NB4 (cell line): ENCODE data around the gene DCUN1D1.

Experiments used
- DNase-seq: peaks from one replicate; pipeline ENCODE4 v3.0.0; 2010; ENCODE audit warnings: low read depth
- H3K4me3 ChIP-seq: one replicate; pipeline ENCODE4 v1.5.1; 2011; ENCODE audit warnings: mild to moderate bottlenecking, low read depth, low read length, moderate library complexity
- MYC ChIP-seq: IDR thresholded peaks from 2 replicates; pipeline ENCODE4 v1.6.1; 2011; ENCODE audit warnings: low read depth, low read length
- POLR2A ChIP-seq: IDR thresholded peaks from 2 replicates; pipeline ENCODE4 v1.6.1; 2011; ENCODE audit warnings: mild to moderate bottlenecking; ENCODE audit not compliant: insufficient read length; ENCODE audit errors: extremely low read depth
- TF ChIP-seq, protein P1 (sequence below): IDR thresholded peaks from one replicate; pipeline ENCODE4 v1.5.1; 2012; ENCODE audit warnings: low read depth, low read length
- TF ChIP-seq, protein P2 (sequence below): IDR thresholded peaks from 2 replicates; pipeline ENCODE4 v1.6.1; 2011; ENCODE audit warnings: low read depth, low read length

The DCUN1D1 gene

GRCh38 chr3:182935803-182936202, 44.5 kb downstream of the DCUN1D1 start:
- no peak for DNase-seq
- TF ChIP-seq, protein P1, sequence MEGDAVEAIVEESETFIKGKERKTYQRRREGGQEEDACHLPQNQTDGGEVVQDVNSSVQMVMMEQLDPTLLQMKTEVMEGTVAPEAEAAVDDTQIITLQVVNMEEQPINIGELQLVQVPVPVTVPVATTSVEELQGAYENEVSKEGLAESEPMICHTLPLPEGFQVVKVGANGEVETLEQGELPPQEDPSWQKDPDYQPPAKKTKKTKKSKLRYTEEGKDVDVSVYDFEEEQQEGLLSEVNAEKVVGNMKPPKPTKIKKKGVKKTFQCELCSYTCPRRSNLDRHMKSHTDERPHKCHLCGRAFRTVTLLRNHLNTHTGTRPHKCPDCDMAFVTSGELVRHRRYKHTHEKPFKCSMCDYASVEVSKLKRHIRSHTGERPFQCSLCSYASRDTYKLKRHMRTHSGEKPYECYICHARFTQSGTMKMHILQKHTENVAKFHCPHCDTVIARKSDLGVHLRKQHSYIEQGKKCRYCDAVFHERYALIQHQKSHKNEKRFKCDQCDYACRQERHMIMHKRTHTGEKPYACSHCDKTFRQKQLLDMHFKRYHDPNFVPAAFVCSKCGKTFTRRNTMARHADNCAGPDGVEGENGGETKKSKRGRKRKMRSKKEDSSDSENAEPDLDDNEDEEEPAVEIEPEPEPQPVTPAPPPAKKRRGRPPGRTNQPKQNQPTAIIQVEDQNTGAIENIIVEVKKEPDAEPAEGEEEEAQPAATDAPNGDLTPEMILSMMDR = no peak
- TF ChIP-seq, protein P2, sequence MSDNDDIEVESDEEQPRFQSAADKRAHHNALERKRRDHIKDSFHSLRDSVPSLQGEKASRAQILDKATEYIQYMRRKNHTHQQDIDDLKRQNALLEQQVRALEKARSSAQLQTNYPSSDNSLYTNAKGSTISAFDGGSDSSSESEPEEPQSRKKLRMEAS = no peak
- TF ChIP-seq POLR2A = no peak
- TF ChIP-seq MYC = no peak

DNA sequence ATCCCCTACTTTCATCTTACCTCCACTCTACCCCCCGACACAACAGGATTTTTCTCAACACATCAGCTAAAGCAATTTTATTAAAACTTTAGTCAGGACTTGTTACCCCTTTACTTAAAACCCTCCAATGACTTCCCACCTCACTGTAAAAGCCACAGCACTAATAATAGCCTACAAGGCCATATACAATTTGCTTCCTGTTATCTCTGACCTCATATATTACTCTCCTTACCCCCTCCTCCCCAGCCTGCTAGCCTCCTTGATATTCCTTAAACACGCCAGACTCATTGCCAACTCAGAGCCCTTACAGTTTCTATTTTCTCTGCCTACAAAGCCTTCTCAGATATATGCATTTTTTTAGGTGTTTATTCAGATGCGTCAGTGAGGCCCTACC, 54.4 kb downstream of the DCUN1D1 start:
- no peak overlapping the region for H3K4me3 ChIP-seq
- peak; percentile 15 for DNase-seq
- TF ChIP-seq, protein P2 = no peak
- TF ChIP-seq POLR2A (no peak), MYC (no peak)
- TF ChIP-seq, protein P1 = no peak

More at GRCh38 chr3:182935803-182936202, 44.5 kb downstream of the DCUN1D1 start:
- no peak overlapping the region for H3K4me3 ChIP-seq

DNA sequence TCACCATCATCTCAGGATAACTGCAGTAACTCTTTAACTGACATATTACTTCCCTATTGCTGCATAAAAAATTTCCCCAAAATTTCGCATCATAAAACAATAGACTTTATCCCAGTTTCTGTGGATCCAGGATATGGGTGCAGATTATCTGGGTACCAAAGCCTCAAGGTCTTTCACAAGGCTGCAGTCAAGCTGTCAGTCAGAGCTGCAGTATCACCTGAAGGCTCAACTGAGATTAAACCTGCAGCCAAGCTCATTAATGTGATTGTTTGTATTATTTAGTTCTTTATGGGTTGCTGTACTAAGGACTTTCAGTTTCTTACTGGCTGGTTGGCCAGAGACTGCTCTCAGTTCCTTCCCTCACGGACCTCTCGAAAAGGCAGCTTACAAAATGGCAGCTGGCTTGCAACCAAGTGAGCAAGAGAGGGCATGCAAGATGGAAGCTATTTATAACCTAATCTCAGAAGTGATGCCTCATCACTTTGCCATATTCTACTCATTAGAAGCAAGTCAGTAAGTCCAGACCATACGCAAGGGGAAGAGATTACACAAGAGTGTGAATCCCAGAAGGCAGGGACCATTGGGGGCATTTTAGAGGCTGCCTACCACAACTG, 54.9 kb downstream of the DCUN1D1 start:
- peak; percentile 33 for DNase-seq
- TF ChIP-seq, protein P1 = no peak
- TF ChIP-seq, protein P2 = no peak
- no peak for TF ChIP-seq POLR2A
- TF ChIP-seq MYC = no peak
- H3K4me3 ChIP-seq = no peak overlapping the region

DNA sequence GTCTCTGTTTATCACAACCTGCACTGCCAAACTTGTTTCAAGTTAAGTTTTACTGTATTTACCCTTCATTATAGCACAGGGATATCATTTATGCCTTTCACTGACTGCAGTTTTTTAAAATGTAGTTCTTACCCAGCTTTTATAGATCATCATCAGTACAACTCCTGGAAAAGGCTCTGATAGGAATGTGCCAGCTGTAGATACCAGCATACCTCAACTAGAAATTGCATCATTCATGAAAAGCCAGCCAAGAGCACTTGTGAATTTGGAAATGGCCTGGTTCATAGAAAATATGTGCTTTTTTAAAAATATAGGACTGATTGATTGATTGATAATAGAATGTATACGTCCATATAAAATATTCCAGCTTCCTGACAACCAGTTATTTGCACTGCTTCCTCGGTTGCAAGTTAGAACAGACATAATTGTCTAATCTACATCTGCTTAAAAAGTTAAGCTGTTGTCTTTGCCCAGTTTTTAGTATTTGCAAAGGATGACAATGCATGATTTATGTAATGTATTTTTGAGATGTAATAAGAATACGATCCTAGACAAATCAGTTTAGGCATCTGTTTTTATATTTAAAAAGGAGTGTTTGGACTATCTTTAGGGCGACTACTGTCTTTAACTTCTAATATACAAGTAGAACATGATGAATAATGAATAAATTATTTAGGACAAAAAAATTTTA, 58.5 kb downstream of the DCUN1D1 start:
- TF ChIP-seq, protein P1 = no peak
- TF ChIP-seq, protein P2 = no peak
- no peak for TF ChIP-seq POLR2A
- no peak for TF ChIP-seq MYC
- no peak overlapping the region for H3K4me3 ChIP-seq
- DNase-seq = no peak

DNA sequence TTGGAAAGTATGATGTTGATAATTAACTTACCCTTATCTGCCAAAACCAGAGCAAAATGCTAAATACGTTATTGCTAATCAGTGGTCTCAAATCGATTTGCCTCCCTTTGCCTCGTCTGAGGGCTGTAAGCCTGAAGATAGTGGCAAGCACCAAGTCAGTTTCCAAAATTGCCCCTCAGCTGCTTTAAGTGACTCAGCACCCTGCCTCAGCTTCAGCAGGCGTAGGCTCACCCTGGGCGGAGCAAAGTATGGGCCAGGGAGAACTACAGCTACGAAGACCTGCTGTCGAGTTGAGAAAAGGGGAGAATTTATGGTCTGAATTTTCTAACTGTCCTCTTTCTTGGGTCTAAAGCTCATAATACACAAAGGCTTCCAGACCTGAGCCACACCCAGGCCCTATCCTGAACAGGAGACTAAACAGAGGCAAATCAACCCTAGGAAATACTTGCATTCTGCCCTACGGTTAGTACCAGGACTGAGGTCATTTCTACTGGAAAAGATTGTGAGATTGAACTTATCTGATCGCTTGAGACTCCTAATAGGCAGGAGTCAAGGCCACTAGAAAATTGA, 59.7 kb downstream of the DCUN1D1 start:
- no peak overlapping the region for H3K4me3 ChIP-seq
- peak; percentile 15 for DNase-seq
- no peak for TF ChIP-seq MYC
- TF ChIP-seq, protein P1 = no peak
- no peak for TF ChIP-seq POLR2A
- TF ChIP-seq, protein P2 = no peak
